C4-2B (cell line): ENCODE measurements around the gene ANGPTL8.
A peak's percentile ranks its signal among the peaks of the same experiment; 100 is the strongest.

Experiments
- H3K27ac ChIP-seq: fragments of 450-650 bp; 2 replicates; pipeline ENCODE4 v1.5.1; 2017
- CTCF ChIP-seq: fragments of 450-650 bp; conservative IDR thresholded peaks from 2 replicates; pipeline ENCODE4 v1.5.1; 2017; ENCODE audit warnings: mild to moderate bottlenecking
- ZFX ChIP-seq: fragments of 450-650 bp; IDR thresholded peaks from 2 replicates; pipeline ENCODE4 v1.6.1; 2017

Gene ANGPTL8

GRCh38 chr19:11256189-11256588, 16.8 kb downstream of the ANGPTL8 start:
- TF ChIP-seq ZFX (no peak), CTCF (no peak)
- H3K27ac ChIP-seq = no peak overlapping the region

- H3K27ac ChIP-seq = no peak overlapping the region
- TF ChIP-seq ZFX (no peak), CTCF (no peak)
These were observed 18.5 kb downstream of the ANGPTL8 start for GRCh38 chr19:11257846-11258380.

GRCh38 chr19:11260996-11261395, 21.6 kb downstream of the ANGPTL8 start:
- no peak for TF ChIP-seq ZFX
- TF ChIP-seq CTCF = no peak

DNA sequence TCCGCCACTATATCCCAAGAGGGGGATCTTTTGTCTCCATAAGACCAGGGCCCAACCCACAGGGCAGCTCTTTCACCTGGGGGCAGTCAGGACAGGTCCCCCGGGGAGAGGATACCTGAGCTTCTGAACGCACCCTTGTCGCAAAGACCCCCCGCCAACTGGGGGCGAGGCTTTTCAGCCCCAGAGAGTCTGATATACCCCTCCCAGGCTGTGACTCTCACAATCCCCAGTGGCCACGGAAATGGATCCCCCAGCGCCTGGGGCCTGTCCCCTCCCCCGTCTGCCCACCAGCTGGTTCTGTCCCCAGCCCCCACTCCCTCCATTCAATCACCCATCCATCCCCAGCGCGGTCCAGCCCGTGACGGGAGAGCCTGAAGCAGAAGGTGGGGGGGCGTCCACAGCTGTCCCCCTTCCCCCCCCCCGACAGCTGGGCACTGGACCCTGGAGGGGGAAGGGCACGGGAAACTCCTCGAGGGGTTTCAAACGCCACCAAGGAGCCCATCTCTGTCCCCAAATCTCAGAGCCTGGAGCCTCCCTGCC, 22.1 kb downstream of the ANGPTL8 start:
- H3K27ac ChIP-seq = peak overlapping the region; percentile 60
- TF ChIP-seq ZFX = no peak
- TF ChIP-seq CTCF = no peak

More at GRCh38 chr19:11260996-11261395, 21.6 kb downstream of the ANGPTL8 start:
- H3K27ac ChIP-seq = no peak overlapping the region

GRCh38 chr19:11261971-11262839, 22.8 kb downstream of the ANGPTL8 start, which contains the start of gene DOCK6:
DOCK6 (minus strand) TSS chr19:11262524; CDS start chr19:11262440, 84 bp downstream.
- H3K27ac ChIP-seq = peak within 1 kb of the TSS; percentile 60
- peak; percentile 78 for TF ChIP-seq CTCF
- no peak for TF ChIP-seq ZFX

GRCh38 chr19:11263726-11264125, 24.3 kb downstream of the ANGPTL8 start:
- no peak for TF ChIP-seq CTCF
- no peak for TF ChIP-seq ZFX
- no peak overlapping the region for H3K27ac ChIP-seq

GRCh38 chr19:11264452-11265176, 25.2 kb downstream of the ANGPTL8 start:
- TF ChIP-seq ZFX = no peak
- no peak for TF ChIP-seq CTCF
- no peak overlapping the region for H3K27ac ChIP-seq
